ENCODE measurements around the gene ATP8B4.

The ATP8B4 gene

DNA sequence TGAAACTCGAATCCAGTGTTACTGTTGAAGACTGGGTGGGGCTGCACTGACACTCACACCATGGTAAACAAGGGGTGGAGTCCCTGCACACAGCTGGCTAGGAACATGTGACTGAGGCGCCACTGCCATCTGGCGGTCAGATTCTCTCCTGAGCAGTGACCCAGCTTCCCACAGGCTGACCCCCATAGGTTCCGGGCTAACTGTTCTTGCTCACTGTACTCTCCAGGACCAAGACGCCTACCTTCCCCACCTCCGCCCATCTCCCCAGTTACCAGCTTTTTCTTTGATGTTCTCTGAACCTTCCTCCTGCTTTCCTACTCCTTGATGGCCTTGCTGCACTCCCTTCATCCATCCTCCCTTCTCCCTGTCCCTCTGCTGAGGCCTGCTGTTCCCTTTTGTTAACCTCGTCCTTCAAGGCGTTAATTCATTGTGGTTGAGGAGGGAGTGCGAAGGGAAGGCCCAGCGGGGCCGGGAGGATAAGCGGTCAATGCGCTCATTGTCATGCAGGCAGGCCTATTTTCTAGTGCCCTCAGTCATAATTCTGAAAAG, 115.2 kb downstream of the ATP8B4 start:
- peak; percentile 77 for DNase-seq (ENCODE audit: low spot score)
- TF ChIP-seq, protein P1, sequence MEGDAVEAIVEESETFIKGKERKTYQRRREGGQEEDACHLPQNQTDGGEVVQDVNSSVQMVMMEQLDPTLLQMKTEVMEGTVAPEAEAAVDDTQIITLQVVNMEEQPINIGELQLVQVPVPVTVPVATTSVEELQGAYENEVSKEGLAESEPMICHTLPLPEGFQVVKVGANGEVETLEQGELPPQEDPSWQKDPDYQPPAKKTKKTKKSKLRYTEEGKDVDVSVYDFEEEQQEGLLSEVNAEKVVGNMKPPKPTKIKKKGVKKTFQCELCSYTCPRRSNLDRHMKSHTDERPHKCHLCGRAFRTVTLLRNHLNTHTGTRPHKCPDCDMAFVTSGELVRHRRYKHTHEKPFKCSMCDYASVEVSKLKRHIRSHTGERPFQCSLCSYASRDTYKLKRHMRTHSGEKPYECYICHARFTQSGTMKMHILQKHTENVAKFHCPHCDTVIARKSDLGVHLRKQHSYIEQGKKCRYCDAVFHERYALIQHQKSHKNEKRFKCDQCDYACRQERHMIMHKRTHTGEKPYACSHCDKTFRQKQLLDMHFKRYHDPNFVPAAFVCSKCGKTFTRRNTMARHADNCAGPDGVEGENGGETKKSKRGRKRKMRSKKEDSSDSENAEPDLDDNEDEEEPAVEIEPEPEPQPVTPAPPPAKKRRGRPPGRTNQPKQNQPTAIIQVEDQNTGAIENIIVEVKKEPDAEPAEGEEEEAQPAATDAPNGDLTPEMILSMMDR (IDR thresholded peaks at IDR 0.05) = peak; percentile 53
- no peak overlapping the region for H3K4me3 ChIP-seq
- H3K27ac ChIP-seq = peak overlapping the region in 1 of 2 donors; percentile 29

DNA sequence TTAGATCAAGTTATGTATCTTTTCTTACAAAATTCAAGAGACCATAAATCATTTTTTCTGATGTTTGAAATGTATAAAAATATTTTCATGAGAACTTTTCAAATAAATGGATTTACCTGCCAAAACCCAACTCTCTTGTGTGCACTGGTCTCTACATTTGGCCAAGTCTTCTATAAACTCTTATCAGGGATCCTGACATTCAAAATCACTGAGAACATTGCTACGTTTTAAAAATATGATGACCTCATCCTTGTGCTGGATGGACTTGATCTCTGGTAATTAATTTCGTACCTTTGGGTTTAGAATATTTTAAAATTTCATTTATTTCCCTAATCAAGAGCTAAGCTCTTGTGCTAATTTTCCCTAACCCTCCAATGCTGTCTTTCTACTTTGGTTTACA, 127.4 kb downstream of the ATP8B4 start:
- H3K27ac ChIP-seq = peak overlapping the region in 1 of 2 donors; percentile 7
- TF ChIP-seq, protein P1 (IDR thresholded peaks at IDR 0.05) = no peak
- no peak overlapping the region for H3K4me3 ChIP-seq
- no peak for DNase-seq (ENCODE audit: low spot score)

DNA sequence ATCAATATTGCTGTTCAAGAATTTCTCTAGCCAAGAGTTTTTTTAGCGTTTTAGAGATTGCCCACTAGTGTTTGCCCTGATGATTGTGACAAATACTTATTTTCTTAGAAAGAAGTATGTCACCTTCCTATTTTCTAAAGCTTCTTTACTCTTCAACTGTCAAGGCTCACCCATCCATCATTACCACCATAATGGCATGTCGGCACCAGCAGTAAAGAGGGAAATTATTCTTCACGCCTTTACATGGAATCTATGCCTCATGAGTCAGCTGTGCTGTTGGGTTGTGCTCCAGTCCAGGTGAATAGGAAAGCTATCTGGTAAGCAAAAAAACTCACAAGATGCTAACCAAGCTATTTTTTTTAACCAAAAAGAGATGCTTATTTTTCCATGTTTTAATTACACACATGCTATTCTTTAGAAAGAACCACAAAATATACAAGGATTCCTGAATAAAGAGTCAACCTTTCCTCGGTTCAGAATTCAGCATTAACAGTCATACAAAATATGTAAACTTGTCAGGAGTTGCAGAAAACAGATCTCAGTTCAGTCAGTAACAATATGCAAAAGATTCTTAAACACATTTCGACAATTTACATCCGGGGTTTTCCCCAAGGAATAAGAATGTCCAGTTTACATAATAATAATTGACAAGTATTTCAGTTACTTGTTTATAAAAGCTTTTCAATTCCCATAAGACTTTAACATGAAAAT, 128.0 kb downstream of the ATP8B4 start:
- Histone ChIP-seq H3K27ac (no peak overlapping the region), H3K4me3 (no peak overlapping the region)
- no peak for DNase-seq (ENCODE audit: low spot score)
- TF ChIP-seq, protein P1 (IDR thresholded peaks at IDR 0.05) = no peak

DNA sequence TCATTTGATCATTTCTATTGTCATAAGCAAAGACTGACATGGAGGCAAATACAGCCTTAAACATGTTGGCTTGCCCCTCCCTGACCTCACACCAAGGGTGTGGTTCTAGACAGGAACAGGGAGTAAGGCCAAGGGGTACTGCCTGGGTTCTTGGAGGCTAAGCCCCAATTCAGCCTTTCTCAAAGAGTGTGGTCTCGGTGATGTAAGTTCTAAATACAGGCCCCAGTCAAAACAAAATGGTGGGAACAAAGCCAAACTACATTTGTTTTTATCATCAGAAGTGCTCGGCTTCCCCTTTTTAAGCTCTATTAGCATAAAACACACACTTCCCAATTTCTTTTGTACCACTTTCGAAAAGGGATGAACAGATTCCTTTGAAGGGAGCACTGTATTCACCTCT, 129.5 kb downstream of the ATP8B4 start:
- no peak overlapping the region for H3K4me3 ChIP-seq
- no peak for DNase-seq (ENCODE audit: low spot score)
- H3K27ac ChIP-seq = peak overlapping the region; percentile 15 to 24
- TF ChIP-seq, protein P1 (IDR thresholded peaks at IDR 0.05) = no peak

DNA sequence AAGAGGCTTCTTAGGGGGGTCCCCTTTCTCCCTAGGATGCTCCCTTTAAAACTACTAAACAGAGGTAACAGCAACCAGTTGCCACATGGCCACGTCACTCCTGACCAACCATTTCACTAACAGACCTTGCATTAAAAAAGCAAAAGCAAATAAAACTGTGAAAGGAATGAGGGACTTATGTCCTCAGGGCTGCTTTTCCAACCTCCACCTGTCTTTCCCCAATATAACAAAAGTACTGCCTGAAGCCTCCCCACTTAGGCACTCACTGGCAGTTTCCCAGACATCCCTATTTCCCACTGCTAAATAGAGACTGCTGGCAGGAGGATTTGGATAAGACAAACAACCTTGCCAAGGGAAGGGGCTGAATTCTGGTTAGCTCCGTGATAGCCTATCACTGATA, 130.3 kb downstream of the ATP8B4 start:
- DNase-seq (ENCODE audit: low spot score) = no peak
- Histone ChIP-seq H3K27ac (peak overlapping the region in 1 of 2 donors; percentile 24), H3K4me3 (no peak overlapping the region)
- TF ChIP-seq, protein P1 (IDR thresholded peaks at IDR 0.05) = no peak

DNA sequence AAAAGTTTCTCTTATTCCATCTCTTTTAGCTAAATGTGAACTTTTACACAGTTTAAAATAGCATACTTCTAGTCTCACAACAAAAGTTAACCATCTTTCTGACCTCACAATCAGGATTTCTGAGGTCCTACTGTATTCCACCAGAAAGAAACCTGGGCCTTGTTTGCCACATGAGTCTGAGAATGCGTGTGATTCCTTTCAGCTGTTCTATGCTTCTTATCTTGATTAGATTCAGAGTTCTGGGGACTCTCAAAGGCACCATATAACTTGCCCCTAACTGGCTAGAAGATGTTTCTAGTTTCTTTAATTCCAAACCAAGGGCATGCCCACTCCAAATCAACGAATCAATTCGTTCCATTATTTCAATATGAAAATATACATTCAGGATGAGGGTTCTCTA, 131.1 kb downstream of the ATP8B4 start:
- Histone ChIP-seq H3K27ac (no peak overlapping the region), H3K4me3 (no peak overlapping the region)
- TF ChIP-seq, protein P1 (IDR thresholded peaks at IDR 0.05) = no peak
- DNase-seq (ENCODE audit: low spot score) = no peak

DNA sequence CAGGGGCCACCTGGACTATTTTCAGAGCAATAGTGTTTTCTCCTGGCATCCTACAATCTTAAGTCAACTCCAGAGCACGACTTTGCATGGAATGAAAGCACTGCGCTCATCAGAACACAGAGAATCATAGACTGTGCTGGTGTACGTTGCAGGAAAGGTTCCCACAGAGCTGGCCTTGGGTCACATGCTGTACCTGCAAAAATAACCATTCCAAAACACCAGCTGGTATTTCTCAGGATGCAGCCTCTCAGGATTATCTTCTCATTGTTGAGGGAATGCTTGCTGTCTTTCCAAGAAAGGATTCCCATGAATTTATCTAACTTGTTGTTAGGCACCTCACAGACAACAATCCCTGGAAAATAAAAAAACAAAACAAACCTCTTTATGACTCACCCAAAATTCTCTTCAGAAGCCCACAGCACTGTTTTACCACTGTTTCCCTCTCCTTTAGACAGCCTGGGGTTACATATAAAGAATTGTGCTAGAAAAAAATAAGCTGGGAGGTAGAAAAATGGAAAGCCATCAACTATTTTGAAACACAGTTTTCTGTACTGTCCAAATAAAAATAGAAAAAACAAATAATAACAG, 131.7 kb downstream of the ATP8B4 start:
- Histone ChIP-seq H3K27ac (no peak overlapping the region), H3K4me3 (no peak overlapping the region)
- DNase-seq (ENCODE audit: low spot score) = no peak
- TF ChIP-seq, protein P1 (IDR thresholded peaks at IDR 0.05) = no peak

Data from coronary artery (tissue), 2 donors.